Bronchial epithelial cell (primary cell): Measurements from ENCODE around the gene DENND1A. TPM values are rescaled to one million over a fixed set of nuclear protein-coding genes. Genes with fewer than 3 reads are reported as not detected.
A peak's percentile ranks its signal among the peaks of the same experiment; 100 is the strongest.
"Not testable (repeated sequence)": the region's sequence is repeated elsewhere in the genome, so short reads cannot be mapped to it uniquely, and the experiment has no call there.

Source experiments
- DNase-seq: peaks from one replicate; pipeline ENCODE4 v3.0.0-alpha.2; 2010; ENCODE audit warnings: low read depth
- FAIRE-seq: peaks from 2 replicates; lab custom pipeline; 2011; peaks lifted over from hg19 to GRCh38; lab: Jason Lieb, UNC
- H3K27me3 ChIP-seq: 2 replicates; pipeline ENCODE4 v1.5.1; 2011; ENCODE audit warnings: low read length; ENCODE audit not compliant: control insufficient read depth, insufficient read depth
- H3K36me3 ChIP-seq: 2 replicates; pipeline ENCODE4 v1.5.1; 2011; ENCODE audit warnings: low read length; ENCODE audit not compliant: control insufficient read depth, insufficient read depth
- H3K4me3 ChIP-seq: 2 replicates; pipeline ENCODE4 v1.5.1; 2011; ENCODE audit warnings: mild to moderate bottlenecking, low read depth, low read length, control low read depth
- total RNA-seq: library from RNA; depleted of rRNA; stranded (reverse); fragments of >200 nt; gene quantifications from 2 replicates; pipeline ENCODE4 v1.2.1, GENCODE V29; 2014
- TF ChIP-seq, protein P1 (sequence below): IDR thresholded peaks from 2 replicates; pipeline ENCODE4 v1.5.1; 2011; ENCODE audit warnings: mild to moderate bottlenecking, moderate library complexity, low read length, control low read depth, inconsistent platforms; ENCODE audit not compliant: insufficient read depth, severe bottlenecking

Gene DENND1A, protein sequence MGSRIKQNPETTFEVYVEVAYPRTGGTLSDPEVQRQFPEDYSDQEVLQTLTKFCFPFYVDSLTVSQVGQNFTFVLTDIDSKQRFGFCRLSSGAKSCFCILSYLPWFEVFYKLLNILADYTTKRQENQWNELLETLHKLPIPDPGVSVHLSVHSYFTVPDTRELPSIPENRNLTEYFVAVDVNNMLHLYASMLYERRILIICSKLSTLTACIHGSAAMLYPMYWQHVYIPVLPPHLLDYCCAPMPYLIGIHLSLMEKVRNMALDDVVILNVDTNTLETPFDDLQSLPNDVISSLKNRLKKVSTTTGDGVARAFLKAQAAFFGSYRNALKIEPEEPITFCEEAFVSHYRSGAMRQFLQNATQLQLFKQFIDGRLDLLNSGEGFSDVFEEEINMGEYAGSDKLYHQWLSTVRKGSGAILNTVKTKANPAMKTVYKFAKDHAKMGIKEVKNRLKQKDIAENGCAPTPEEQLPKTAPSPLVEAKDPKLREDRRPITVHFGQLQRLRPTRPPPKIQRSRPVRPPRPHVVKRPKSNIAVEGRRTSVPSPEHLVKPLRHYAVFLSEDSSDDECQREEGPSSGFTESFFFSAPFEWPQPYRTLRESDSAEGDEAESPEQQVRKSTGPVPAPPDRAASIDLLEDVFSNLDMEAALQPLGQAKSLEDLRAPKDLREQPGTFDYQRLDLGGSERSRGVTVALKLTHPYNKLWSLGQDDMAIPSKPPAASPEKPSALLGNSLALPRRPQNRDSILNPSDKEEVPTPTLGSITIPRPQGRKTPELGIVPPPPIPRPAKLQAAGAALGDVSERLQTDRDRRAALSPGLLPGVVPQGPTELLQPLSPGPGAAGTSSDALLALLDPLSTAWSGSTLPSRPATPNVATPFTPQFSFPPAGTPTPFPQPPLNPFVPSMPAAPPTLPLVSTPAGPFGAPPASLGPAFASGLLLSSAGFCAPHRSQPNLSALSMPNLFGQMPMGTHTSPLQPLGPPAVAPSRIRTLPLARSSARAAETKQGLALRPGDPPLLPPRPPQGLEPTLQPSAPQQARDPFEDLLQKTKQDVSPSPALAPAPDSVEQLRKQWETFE
- total RNA-seq: 6.1 and 8.3 TPM in 2 replicates

DNA sequence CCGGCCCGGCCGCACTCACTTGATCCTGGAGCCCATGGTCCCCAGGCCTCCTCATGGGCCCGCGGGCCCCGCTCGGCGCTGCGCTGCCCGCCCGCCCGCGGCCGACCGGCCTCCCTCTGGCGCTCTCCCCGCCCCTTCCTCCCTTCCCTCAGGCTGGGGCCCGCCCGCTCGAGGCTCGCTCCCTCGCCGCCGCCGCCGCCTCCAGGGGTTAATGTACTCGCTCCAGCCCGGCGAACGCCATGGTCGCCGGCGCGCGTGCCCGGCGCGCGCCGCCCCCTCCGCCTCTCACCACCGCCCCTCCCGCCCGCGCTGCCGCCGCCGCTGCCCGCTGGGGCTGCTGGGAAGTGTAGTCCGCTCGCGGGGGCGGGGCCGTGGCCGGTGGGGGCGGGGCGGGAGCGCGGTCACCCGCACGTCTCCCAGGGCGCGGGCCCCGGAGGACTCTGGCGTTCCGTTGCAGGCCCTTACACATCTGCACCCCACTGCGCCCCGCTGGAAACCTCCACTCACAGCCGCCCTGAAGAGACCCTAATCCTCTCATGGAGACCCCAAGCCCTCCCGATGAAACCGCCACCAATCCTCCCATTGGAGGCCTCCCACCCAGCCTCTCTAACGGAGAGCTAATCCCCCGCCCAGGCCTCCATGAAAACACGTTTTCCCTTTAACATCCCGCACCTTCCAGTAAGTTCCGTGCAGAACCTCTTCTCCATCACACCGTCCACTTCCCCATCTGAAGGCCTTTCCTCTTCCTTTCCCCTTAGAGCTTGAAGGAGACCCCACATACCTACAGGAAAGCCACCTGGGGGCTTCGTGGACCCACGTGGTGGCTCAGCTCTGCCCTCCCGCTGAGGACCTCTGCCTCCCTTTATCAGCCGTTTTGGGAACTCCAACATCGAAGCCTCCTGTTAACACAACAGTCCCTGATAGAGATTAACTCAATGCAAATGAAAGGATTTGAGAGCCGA lies at the start of gene DENND1A:
Gene DENND1A, minus strand, starts transcription at position 257 of the 962 bp plus-strand sequence. Its CDS starts 221 bp downstream, at position 36.
- peak within 1 kb of the TSS; percentile 54 for H3K4me3 ChIP-seq
- no peaks in the 10 kb centered on the region for H3K27me3 ChIP-seq
- TF ChIP-seq, protein P1, sequence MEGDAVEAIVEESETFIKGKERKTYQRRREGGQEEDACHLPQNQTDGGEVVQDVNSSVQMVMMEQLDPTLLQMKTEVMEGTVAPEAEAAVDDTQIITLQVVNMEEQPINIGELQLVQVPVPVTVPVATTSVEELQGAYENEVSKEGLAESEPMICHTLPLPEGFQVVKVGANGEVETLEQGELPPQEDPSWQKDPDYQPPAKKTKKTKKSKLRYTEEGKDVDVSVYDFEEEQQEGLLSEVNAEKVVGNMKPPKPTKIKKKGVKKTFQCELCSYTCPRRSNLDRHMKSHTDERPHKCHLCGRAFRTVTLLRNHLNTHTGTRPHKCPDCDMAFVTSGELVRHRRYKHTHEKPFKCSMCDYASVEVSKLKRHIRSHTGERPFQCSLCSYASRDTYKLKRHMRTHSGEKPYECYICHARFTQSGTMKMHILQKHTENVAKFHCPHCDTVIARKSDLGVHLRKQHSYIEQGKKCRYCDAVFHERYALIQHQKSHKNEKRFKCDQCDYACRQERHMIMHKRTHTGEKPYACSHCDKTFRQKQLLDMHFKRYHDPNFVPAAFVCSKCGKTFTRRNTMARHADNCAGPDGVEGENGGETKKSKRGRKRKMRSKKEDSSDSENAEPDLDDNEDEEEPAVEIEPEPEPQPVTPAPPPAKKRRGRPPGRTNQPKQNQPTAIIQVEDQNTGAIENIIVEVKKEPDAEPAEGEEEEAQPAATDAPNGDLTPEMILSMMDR: no peak
- DNase-seq (peak; percentile 52), FAIRE-seq (no peak)
- no peaks in the 10 kb centered on the region for H3K36me3 ChIP-seq

DNA sequence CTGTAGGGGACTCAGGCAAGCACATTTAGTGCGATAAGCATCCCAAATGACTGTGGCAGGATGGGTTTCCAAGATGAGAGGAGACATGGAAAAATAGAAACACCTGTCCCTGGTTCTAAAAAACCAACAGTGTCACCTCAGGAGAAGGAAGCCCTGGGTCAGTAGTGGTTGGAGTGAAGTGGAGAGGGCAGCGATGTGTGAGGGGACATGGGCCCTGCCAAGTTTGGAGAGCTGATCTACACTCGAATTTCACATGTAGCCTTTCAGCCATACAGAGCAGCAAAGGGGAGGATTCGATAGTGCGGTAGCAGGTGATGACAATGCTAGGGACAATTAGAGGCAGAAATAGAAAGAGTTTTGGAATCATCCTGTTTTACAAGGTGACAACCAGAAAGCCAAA lies 49.1 kb upstream of the DENND1A start:
- TF ChIP-seq, protein P1: no peak
- H3K36me3 ChIP-seq: no peaks in the 10 kb centered on the region
- DNase-seq (no peak), FAIRE-seq (no peak)
- H3K4me3 ChIP-seq: no peak overlapping the region
- H3K27me3 ChIP-seq: no peaks in the 10 kb centered on the region

DNA sequence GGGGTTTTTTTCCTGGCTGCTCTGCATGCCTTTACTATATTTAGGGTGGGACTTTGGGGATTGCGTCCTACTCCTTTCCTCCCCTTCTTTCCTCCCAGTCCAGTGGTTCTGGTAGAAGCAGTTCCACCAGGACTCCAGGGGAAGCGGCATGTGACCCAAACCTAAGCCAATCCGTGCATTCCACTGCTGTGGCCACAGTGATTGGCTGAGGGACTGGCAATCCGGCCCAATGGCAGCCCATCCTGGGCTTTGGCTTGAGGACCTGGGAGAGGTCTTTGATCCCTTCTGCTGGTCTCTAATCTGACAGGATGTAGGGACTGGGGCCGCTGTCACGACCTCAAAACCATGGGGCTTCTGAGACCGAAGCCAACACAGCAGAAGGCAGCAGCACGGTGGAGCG lies 46.7 kb upstream of the DENND1A start:
- H3K27me3 ChIP-seq, FAIRE-seq: not testable (repeated sequence)

DNA sequence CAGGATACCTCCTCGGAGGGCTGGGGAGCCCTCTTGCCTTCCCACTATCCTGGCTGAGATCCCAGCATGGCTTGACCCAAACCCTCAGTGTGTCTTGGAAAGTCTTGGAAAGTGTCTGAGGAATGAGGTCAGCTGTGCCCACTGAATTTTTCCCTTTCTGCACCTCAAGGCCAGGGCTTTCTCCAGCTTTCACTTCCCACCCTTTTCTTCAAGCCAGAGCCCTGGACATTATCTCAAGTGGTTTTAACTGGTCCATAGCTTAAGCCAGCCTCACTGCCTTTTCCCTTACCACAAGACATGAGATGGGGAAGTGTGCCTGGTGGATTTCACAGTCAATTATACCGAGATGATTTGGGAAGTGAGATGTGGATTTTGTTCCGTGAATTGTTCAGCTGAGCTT lies 45.9 kb upstream of the DENND1A start:
- H3K27me3 ChIP-seq: peaks cover 2% of the 10 kb centered on the region
- no peak for FAIRE-seq
- DNase-seq: no peak
- no peak overlapping the region for H3K4me3 ChIP-seq
- TF ChIP-seq, protein P1: no peak
- no peaks in the 10 kb centered on the region for H3K36me3 ChIP-seq

More for the DNA sequence above, 46.7 kb upstream of the DENND1A start:
- DNase-seq, H3K4me3 ChIP-seq, H3K36me3 ChIP-seq: not testable (repeated sequence)

DNA sequence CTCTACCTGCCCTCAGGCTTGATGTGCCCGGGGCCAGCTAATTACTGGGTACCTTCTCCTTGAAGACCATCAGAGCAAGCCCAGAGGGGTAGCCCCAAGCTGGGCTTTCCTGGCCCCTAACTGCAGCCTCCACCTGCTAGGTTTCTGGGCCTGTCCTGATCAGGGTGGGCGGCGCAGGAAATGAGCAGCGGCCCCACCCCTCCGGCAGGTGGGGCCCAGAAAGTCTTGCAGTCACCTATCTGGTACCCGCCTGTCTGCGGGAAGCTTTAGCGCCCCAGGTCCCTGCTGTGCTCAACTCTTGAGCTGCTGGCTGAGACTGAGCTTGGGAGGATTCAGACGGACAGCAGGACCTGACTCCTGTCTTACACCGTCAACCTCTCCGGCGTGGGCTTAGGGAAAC lies 44.5 kb upstream of the DENND1A start:
- TF ChIP-seq, protein P1: no peak
- no peaks in the 10 kb centered on the region for H3K36me3 ChIP-seq
- no peak for FAIRE-seq
- H3K4me3 ChIP-seq: no peak overlapping the region
- H3K27me3 ChIP-seq: peaks cover 3% of the 10 kb centered on the region
- DNase-seq: no peak
